OCI-LY7 (cell line): ENCODE measurements around the gene AFG3L2.

Experiments
- CTCF ChIP-seq: fragments of 200-600 bp; sonication (generic); conservative IDR thresholded peaks from 2 replicates; pipeline ENCODE4 v1.5.1; 2014; ENCODE audit warnings: mild to moderate bottlenecking, antibody characterized with exemption, low read length, moderate library complexity, mixed read lengths
- EZH2phosphoT487 ChIP-seq: fragments of 200-600 bp; sonication (generic); IDR thresholded peaks from 2 replicates; pipeline ENCODE4 v1.6.1; 2018; ENCODE audit warnings: low read depth, borderline replicate concordance, mild to moderate bottlenecking, mixed run types, antibody characterized with exemption, low read length, moderate library complexity, mixed read lengths

- TF ChIP-seq CTCF (no peak), EZH2phosphoT487 (no peak)
Observed at GRCh38 chr18:12393510-12393909, 16.5 kb upstream of the AFG3L2 start.
